Brain pericyte (primary cell): ENCODE results near the gene PCDHGA2.
"Not testable (repeated sequence)": the region's sequence is repeated elsewhere in the genome, so short reads cannot be mapped to it uniquely, and the experiment has no call there.

ENCODE experiments used
- DNase-seq: peaks from one replicate; pipeline ENCODE4 v3.0.0-alpha.2; 2012; ENCODE audit warnings: low read depth, low spot score

PCDHGA2 gene

DNA sequence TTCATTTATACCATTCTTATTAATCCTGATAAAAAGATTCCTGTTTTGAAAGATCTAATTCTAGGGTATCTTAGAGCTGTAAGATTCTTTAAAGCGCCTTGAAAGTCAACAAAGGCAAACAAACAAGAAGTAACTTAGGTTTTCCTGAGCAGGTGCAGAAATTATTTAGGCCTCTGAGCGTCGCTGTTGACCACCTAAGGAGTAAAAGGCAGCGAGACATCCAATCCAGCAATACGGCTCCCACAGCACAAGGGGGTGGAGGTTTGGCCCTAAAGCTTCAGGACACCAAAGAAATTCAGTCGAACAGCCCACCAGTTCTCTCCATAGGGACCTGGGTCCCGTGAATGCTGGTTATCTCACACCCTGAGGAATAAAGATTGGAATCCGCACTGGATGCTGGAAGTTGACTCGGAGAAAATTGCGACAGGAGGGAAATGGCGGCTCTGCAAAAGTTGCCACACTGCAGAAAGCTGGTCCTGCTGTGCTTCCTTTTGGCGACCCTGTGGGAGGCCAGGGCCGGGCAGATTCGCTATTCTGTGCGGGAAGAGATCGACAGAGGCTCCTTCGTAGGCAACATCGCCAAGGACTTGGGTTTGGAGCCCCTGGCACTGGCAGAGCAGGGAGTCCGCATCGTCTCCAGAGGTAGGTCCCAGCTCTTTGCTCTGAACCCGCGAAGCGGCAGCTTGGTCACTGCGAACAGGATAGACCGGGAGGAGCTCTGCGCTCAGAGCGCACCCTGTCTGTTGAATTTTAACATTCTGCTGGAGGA is at the start of gene PCDHGA2:
TSS of gene PCDHGA2 (plus strand) at position 223 of the 769 bp plus-strand sequence.
- no peak for DNase-seq

DNA sequence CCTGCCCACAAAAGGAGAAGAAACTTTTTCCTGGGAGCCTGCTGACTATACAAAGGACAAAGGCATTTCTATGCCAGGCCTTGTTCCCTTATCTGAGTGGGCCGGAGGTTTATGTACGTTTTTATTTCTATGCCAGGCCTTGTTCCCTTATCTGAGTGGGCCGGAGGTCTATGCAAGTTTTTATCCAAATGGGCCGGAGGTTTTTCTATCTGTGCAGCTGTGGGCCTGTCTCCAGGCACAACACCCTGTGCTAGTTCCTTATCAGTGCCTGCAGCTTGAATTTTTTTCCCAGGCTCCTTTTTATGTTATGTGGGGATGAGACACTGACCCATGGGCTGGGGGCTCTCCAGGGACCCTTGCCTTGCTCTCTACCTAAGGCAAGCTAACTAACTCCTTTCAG is 40.2 kb upstream of the PCDHGA2 start:
- no peak for DNase-seq

DNA sequence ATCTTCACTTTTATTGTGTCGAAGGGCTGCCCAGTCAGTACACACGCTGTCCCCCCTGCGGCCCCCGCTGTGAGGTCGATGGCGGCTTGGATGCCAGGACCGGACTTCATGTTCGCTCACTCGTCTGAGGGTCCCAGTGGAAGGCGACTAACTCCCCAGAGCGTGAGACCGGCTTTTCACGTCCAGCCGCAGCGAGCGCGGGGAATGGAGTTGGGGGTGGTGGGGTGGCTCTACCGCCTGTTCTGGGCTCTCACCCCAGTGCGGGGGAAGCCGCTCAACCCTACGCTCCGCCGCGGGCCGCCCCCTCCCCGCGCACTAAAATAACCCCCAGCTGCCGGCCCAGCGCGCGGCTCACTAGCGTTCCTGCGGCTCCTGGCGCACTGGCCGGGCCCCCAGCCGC is 34.8 kb upstream of the PCDHGA2 start, which contains the start of gene SLC25A2:
TSS of gene SLC25A2 (minus strand) at position 294 of the 400 bp plus-strand sequence. CDS start at position 110, 184 bp downstream.
- DNase-seq: no peak

DNA sequence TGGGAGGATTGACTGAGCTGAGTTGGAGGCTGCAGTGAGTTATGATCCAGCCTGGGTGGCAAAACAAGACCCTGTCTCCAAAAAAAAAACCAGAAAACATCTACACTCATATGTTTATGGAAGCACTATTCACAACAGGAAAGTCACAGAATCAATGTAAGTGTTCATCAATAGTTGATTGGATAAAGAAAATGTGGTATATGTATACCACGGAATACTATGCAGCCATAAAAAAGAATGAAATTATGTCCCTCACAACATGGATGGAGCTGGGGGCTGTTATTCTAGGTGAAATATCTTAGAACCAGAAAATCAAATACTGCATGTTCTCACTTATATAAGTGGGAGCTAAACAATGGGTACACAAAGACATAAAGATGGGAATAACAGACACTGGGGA is 31.9 kb upstream of the PCDHGA2 start:
- no peak for DNase-seq

DNA sequence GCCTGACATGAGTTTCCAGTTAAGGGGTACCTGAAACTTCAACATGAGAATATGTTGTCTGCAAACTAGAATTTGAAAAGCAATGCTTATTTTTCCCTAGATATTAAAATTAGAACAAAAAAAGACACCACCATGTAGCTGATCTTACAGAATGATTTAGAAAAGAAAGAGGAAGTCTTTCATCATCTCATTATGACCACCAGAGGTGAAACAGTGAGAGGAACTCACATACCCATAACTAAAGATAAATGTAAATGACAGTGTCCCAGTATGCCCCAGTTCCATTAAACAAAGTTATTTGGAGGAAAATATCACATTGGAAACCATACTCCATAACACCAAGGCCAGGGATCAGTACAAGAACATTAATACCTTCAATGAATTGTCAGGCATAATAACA is 24.8 kb upstream of the PCDHGA2 start:
- DNase-seq: no peak

DNA sequence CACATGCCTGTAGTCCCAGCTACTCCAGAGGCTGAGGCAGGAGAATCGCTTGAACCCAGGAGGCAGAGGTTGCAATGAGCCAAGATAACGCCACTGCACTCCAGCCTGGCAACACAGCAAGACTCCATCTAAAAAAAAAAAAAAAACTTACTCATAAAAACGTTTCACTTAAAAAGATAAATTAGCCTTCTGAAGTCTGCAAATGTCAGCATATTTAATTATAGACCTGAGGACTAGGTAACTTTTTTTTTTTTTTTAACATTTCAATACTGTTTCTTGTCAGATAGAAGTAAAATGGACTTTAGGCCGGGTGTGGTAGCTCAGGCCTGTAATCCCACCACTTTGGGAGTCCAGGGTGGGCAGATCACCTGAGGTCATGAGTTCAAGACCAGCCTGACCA is 21.6 kb upstream of the PCDHGA2 start:
- not testable (repeated sequence) for DNase-seq

DNA sequence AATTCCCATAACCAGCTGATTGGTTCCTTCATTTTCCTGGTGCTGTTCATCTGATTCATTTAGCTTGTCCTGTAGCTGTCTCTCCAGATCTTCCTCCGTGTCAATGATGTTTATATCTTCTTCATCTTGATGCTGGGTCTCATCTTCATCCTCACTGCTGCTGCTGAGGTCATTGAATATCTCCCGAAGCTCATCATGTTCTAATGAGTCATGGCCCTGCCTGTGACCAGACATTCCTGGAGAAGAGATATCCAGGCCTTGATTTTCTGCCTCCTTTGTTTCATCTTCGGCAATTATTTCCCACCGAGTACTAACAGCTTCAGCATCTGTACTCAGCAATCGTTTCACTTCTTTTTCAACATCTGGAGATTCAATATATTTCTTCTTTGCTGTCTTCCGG is 19.4 kb upstream of the PCDHGA2 start:
- no peak for DNase-seq

DNA sequence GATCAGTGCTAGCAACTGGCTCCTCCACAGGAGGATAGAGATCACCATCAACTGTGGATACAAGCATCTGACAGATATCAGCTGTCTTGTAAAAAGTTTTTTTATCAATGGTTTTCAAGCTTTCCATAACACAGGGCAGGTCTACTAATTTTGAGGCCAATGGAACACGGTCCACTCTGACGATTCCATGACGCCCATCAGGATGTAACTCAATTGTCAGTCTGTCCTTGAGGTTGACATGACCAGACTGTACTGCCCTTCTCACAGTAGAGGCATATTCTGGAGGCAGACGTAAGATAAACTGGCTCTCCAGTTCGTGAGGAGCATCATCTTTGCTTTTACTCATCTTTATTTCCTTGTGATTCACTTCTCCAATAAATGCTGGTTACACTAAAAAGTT is 18.9 kb upstream of the PCDHGA2 start:
- no peak for DNase-seq

DNA sequence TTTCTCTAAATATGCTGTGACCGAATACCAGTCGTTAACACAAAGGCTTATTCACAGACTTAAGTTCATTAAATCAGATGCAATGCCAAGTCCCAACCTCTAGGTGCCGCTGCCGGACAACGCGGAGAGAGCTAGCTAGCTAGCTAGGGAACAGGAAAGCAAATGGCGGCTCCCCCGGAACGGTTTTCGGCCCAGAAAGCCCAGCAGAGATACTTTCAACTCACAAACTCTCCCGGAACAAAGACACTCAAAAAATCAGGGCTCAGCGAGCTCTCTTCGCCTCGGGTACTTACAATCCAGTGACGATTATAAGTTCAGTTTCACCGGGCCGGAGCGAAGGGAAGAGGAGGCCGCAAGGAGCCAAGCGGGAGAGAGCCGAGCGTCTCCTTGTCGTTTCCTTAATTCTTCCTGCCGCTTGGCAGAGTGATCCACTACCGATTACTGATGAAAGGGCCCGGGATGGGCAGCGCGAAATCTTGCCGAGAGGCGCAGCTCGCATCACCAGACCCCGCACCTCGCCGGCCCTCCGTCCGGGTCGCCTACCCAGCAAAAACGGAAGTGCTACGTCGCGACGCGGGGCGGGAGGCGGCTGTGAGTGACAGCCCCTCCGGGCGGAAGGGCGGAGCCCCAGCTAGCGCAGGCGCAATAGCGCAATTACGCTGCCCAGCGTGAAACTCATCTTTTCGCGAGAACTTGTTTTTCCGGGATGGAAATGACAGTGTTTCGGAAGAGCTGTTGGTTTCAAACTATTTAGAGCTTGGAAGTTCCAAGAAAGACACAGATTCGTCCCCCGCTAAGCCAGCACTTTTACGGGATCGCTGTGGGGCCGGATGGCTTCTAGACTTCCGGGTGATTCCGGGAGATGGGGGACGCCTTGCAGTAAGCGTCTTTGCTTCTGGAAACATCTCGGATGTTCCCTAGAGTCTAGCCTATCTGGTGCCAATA is 18.1 kb upstream of the PCDHGA2 start, which contains the start of gene TAF7:
TSS of gene TAF7 (minus strand) at position 560 of the 945 bp plus-strand sequence. CDS start 740 bp downstream, outside the sequence.
- DNase-seq: peak; percentile 83

DNA sequence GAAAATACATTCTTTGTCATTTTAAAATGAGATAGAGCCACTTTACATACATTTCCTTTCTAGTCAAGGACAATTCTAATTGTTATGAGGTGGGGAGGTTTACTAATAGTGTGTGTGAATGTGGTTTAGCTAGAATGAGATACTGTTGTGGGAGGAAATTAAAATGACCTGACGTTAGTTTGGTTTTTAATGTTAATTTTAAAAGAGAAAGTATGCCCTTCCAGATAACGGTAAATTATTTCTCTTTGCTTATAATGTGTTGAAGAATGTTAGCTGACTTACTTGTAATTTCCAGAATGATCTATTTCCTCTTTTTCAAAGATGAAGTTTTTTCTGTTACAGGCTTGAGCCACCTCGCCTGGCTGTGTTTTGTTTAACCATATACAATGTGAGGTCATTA is 16.3 kb upstream of the PCDHGA2 start:
- no peak for DNase-seq

DNA sequence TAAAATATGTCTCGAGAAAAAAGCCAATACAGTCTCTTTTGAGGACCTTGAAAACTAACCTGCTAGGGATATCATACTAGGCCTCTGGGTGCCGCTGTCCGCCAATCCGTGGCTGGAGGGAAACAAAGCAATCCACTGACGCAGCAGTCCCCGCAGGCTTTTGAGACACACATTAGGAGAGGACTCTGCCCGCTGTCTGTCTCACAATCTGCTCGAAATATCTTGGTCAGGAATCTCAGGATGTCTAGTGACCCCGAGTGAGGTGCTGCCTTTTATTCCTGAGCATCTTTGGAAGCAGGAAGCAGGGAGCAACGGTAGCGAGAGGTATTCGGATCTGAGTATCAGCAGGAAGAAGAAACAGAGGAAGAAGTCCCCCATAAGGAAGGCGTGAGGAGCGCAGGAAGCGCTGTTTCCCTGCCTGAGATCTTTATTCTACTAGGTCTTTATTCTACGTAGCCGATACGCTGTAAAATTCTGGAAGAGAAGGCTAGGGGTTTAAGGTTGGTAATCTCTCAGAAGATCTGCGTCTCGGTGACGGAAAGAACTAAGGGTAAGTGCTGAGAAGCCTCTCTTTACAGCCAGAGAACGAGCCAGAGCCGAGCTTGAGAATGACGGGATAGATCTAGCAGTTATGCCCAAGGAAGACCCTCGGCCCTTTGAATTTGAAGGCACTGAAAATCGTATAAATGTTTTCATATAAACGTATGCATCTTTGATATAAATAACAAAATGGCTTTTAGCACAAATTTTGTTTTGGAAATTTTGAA is 12.3 kb upstream of the PCDHGA2 start:
- no peak for DNase-seq

DNA sequence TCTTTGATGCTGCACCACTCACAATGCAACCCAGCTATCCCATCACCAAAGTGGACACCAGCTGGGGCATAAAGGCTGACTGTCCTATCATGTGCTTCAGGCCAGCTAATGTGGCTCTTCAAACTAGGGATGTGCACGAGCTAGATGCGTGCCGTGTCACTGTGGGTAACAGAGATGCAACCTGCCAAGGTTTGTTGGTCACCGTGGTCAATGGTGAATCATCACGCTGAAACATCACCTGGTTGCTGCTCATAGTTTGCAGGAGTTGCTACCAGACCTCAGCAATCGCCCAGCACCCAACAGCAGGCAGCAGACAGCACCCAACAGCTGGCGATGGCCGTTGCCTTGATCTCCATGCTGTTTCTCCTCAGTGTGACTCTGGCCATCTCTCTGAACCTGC is 10.3 kb upstream of the PCDHGA2 start:
- DNase-seq: no peak

DNA sequence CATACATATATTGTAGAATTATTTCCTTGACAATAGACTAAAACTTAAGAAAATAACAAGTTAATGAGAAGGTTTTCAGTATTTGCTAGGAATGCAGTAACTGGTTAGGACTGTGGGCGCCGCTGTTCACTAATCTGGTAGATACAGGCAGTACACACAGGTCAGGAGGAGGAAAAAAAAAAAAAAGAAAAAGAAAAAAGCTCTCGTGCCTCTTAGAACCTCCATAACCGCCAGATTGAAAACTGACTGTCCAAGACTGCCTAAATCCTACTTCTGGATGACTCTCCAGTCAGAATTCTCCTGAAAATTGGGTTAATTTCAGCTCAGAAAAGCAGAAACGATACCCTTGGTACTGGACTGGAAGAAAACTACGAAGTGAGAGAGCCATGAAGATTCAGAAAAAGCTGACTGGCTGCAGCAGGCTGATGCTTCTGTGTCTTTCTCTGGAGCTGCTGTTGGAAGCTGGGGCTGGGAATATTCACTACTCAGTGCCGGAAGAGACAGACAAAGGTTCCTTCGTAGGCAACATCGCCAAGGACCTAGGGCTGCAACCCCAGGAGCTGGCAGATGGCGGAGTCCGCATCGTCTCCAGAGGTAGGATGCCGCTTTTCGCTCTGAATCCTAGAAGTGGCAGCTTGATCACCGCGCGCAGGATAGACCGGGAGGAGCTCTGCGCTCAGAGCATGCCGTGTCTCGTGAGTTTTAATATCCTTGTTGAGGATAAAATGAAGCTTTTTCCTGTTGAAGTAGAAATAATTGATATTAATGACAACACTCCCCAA is 8.1 kb upstream of the PCDHGA2 start, which contains the start of gene PCDHGA1:
TSS of gene PCDHGA1 (plus strand) at position 216 of the 782 bp plus-strand sequence.
- DNase-seq: no peak

DNA sequence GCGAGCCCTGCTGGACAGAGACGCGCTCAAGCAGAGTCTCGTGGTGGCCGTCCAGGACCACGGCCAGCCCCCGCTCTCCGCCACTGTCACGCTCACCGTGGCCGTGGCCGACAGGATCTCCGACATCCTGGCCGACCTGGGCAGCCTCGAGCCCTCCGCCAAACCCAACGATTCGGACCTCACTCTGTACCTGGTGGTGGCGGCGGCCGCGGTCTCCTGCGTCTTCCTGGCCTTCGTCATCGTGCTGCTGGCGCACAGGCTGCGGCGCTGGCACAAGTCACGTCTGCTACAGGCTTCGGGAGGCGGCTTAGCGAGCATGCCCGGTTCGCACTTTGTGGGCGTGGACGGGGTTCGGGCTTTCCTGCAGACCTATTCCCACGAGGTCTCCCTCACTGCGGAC is 6.0 kb upstream of the PCDHGA2 start:
- not testable (repeated sequence) for DNase-seq

DNA sequence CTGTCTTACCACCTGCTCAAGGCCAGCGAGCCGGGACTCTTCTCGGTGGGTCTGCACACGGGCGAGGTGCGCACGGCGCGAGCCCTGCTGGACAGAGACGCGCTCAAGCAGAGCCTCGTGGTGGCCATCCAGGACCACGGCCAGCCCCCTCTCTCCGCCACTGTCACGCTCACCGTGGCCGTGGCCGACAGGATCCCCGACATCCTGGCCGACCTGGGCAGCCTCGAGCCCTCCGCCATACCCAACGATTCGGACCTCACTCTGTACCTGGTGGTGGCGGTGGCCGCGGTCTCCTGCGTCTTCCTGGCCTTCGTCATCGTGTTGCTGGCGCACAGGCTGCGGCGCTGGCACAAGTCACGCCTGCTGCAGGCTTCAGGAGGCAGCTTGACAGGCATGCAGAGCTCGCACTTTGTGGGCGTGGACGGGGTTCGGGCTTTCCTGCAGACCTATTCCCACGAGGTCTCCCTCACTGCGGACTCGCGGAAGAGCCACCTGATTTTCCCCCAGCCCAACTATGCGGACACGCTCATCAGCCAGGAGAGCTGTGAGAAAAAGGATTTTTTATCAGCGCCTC is 2.3 kb downstream of the PCDHGA2 start:
- not testable (repeated sequence) for DNase-seq

DNA sequence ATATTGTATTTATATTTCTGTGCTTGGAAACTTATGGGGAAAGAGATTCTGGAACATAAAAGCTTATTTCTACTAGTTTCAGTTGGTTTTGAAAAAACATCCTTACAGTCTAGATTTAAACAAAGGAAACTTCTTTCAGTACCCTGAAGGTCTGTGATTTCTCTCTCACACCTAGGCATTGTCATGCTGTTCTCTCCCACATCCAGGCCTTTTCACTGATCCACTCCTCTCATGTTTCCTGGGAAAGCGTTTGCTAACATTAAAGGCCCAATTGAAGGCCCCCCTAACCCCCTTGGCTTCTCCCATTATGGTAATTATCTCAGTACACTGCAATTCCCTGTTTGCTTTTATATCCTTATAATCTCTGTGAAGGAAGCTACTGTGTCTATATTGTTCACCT is 4.2 kb downstream of the PCDHGA2 start:
- no peak for DNase-seq

DNA sequence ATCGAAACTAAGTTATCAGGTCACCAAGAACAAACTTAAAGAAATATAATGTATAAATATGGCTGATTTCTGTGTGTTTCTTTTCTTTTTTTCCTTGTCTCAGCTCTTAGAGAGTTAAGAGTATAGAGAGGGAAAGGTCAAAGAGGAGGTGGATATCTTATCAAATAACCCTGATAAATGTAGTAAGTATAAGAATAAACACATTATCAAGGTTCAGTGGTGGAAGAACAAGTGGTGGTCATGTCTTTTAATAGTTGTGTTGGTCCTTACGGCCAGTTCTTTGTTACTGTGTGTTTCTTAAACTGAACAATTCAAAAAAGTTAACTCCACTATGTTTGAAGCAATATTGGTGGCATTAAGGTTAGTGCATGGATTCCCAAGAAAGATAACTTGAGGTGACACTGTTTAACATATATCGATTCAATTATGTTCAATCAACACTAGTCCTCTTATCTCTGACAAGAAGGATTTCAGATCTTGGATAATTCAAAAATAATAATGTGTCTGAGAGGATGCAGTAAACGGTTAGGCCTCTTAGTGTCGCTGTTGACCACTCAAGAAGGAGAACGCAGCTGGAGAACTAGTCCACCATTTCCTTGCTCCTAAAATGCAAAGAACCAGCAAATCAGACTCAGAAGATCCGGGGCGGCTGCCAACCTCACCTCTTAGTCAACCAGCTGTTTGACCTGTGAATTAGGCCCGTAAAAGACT is 4.8 kb downstream of the PCDHGA2 start, which contains the start of gene PCDHGA3:
TSS of gene PCDHGA3 (plus strand) at position 588 of the 711 bp plus-strand sequence. CDS start 205 bp downstream, outside the sequence.
- DNase-seq: no peak

DNA sequence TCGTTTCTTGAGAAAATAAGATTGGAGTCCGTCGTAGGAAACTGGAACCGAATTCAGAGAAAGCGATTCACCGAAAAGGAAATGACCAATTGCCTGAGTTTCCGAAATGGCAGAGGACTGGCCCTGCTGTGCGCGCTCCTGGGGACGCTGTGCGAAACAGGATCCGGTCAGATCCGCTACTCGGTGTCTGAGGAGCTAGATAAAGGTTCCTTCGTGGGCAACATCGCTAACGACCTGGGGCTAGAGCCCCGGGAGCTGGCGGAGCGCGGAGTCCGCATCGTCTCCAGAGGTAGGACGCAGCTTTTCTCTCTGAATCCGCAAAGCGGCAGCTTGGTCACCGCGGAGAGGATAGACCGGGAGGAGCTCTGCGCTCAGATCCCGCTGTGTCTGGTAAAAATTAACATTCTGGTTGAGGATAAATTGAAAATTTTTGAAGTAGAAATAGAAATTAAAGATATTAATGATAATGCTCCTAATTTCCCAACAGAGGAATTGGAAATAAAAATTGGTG is 5.4 kb downstream of the PCDHGA2 start:
- DNase-seq: no peak

DNA sequence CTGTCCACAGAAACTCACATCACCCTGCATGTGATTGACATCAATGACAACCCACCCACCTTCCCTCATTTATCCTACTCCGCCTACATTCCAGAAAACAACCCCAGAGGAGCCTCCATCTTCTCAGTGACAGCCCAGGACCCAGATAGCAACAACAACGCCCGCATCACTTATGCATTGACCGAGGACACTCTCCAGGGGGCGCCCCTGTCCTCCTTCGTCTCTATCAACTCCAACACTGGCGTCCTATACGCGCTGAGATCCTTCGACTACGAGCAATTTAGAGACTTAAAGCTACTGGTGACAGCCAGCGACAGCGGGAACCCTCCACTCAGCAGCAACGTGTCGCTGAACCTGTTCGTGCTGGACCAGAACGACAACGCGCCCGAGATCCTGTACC is 6.8 kb downstream of the PCDHGA2 start:
- DNase-seq: no peak
